Panc1 (cell line): ENCODE results near the gene BTG3. TPM values are rescaled to one million over a fixed set of nuclear protein-coding genes. Genes with fewer than 3 reads are reported as not detected.

Experiments
- ATAC-seq: fragments of 200-7000 bp; cut with Tn5 transposase; 2 replicates; pipeline ENCODE4 v1.9.1; 2020; ENCODE audit warnings: mild to moderate bottlenecking, moderate library complexity
- Bru-seq: library from RNA; stranded (reverse); fragments of 400-500 nt; gene quantifications from one replicate; lab custom pipeline; 2021; lab: Mats Ljungman, UMichigan
- BruChase-seq, 2 experiments: library from RNA; stranded (reverse); fragments of 400-500 nt; gene quantifications; one replicate each; lab custom pipeline; 2021; lab: Mats Ljungman, UMichigan
- BruUV-seq: library from RNA; stranded (reverse); fragments of 400-500 nt; replicated peaks from 2 replicates; lab custom pipeline; 2021; lab: Mats Ljungman, UMichigan
- CTCF ChIA-PET: fragments of 300-600 bp; sonication (Branson Sonifier 250); formaldehyde crosslinking; loops from one replicate; lab custom pipeline; 2022; ENCODE audit warnings: antibody characterized with exemption; lab: Charles Lee
- POLR2A ChIA-PET: fragments of 300-600 bp; sonication (Branson Sonifier 250); formaldehyde crosslinking; loops from one replicate; lab custom pipeline; 2022; ENCODE audit warnings: antibody characterized with exemption; lab: Charles Lee
- DNase-seq: peaks from one replicate; pipeline ENCODE4 v3.0.0-alpha.2; 2010; ENCODE audit warnings: low read depth, low spot score
- H3K27ac ChIP-seq: 2 replicates; pipeline ENCODE4 v1.5.1; 2011; ENCODE audit warnings: mild to moderate bottlenecking, low read length, inconsistent platforms
- H3K27me3 ChIP-seq: fragments of 200-500 bp; sonication (Bioruptor generic); 2 replicates; pipeline ENCODE4 v1.6.0; 2014; ENCODE audit warnings: low read length, inconsistent platforms; ENCODE audit not compliant: control insufficient read depth, insufficient read depth
- H3K36me3 ChIP-seq: fragments of 200-500 bp; sonication (Bioruptor generic); 2 replicates; pipeline ENCODE4 v1.5.1; 2014; ENCODE audit warnings: inconsistent platforms, mild to moderate bottlenecking, low read length, moderate library complexity; ENCODE audit not compliant: control insufficient read depth, insufficient read depth
- H3K4me1 ChIP-seq: 2 replicates; pipeline ENCODE4 v1.5.1; 2011; ENCODE audit warnings: inconsistent platforms, mild to moderate bottlenecking, low read length, moderate library complexity; ENCODE audit not compliant: control insufficient read depth, insufficient read depth
- H3K4me3 ChIP-seq, 2 experiments: 2 replicates each; pipeline ENCODE4 v1.5.1; 2011 to 2012; ENCODE audit warnings: low read depth in 2 of 2, low read length in 2 of 2, mild to moderate bottlenecking in 2 of 2, inconsistent platforms in 1 of 2, moderate library complexity in 1 of 2
- H3K9me3 ChIP-seq: fragments of 200-500 bp; sonication (Bioruptor generic); 2 replicates; pipeline ENCODE4 v1.5.1; 2014; ENCODE audit warnings: low read depth, mild to moderate bottlenecking, inconsistent platforms, low read length, moderate library complexity; ENCODE audit not compliant: control insufficient read depth, insufficient read depth
- CTCF ChIP-seq: fragments of 450-650 bp; IDR thresholded peaks from 2 replicates; pipeline ENCODE4 v1.5.1; 2017; ENCODE audit warnings: mild to moderate bottlenecking
- POLR2AphosphoS5 ChIP-seq: IDR thresholded peaks from 2 replicates; pipeline ENCODE4 v1.6.1; 2012; ENCODE audit warnings: mild to moderate bottlenecking, low read depth, low read length, moderate library complexity
- REST ChIP-seq, 2 experiments: IDR thresholded peaks; 2 replicates each; pipeline ENCODE4 v1.6.1; 2011 to 2012; ENCODE audit warnings: low read depth in 2 of 2, control low read depth in 1 of 2, low read length in 1 of 2, mild to moderate bottlenecking in 1 of 2, moderate library complexity in 1 of 2; ENCODE audit not compliant: insufficient read depth in 1 of 2
- SIN3A ChIP-seq: IDR thresholded peaks from 2 replicates; pipeline ENCODE4 v1.6.1; 2012; ENCODE audit warnings: low read depth, mild to moderate bottlenecking, low read length, moderate library complexity, borderline replicate concordance; ENCODE audit not compliant: insufficient read depth
- TCF7L2 ChIP-seq: IDR thresholded peaks from 2 replicates; pipeline ENCODE4 v1.6.1; 2011; ENCODE audit warnings: mild to moderate bottlenecking, low read depth, low read length, inconsistent platforms
- in situ Hi-C: cut with HindIII; loops from 2 replicates; pipeline ENCODE4 v1.10.0; 2016; ENCODE audit warnings: low sequenced_read_pairs, low pct_unique_long_range_greater_than_20kb
- intact Hi-C: fragments of 100-400 bp; cut with micrococcal nuclease; formaldehyde crosslinking; loops from one replicate; pipeline ENCODE4 v1.10.0; 2022; ENCODE audit not compliant: unreplicated experiment
- long read RNA-seq: library from polyadenylated mRNA; unstranded; transcript quantifications from one replicate; pipeline ENCODE4 v2.0.0, GENCODE V29; 2021; ENCODE audit not compliant: unreplicated experiment
- polyA plus RNA-seq: library from polyadenylated mRNA; unstranded; fragments of >200 nt; gene quantifications from one replicate; pipeline ENCODE4 v1.2.1, GENCODE V29; 2012; ENCODE audit warnings: missing spikeins; ENCODE audit not compliant: insufficient read length
- total RNA-seq: library from RNA; stranded (reverse); gene quantifications from one replicate; pipeline ENCODE4 v1.2.1, GENCODE V29; 2021; ENCODE audit not compliant: unreplicated experiment

Gene BTG3
- 20.1 TPM for total RNA-seq
- 10.0 TPM for polyA plus RNA-seq
- percentile 79 among the genes with signal in this experiment for Bru-seq, nascent RNA
- percentile 67 among the genes with signal in this experiment for BruChase-seq, experiment 1, labeled RNA remaining after a 2-hour chase
- percentile 72 among the genes with signal in this experiment for BruChase-seq, experiment 2, labeled RNA remaining after a 6-hour chase
- long read RNA-seq, transcript BTG3-202 (5 exons, 1,456 nt) = major isoform, 24 of 34 reads
- long read RNA-seq, partial matches to known transcripts = 1 of 34 reads
- long read RNA-seq, other reads (novel, unspliced or antisense) = 6 of 34 reads

GRCh38 chr21:17612565-17613241 is at the start of gene BTG3:
BTG3 (minus strand) TSS chr21:17612901; CDS start chr21:17609144, 3,757 bp downstream.
- CTCF ChIA-PET = no interaction called here

GRCh38 chr21:17660862-17661261 is 48.2 kb upstream of the BTG3 start:
- DNase-seq = no peak
- CTCF ChIA-PET = no interaction called here
- in situ Hi-C loops = no loop called here
- no peaks in the 10 kb centered on the region for H3K36me3 ChIP-seq
- no peak for TF ChIP-seq SIN3A
- TF ChIP-seq POLR2AphosphoS5 = no peak
- TF ChIP-seq REST (IDR thresholded peaks at IDR 0.05; ENCODE audit: insufficient read depth in 1 of 2, low read depth in 2 of 2, low read length in 1 of 2) = no peak
- no peak for TF ChIP-seq TCF7L2
- no peak for TF ChIP-seq CTCF
- no peaks in the 10 kb centered on the region for H3K4me1 ChIP-seq
- POLR2A ChIA-PET = no interaction called here
- no peak overlapping the region for H3K4me3 ChIP-seq
- no peaks in the 10 kb centered on the region; the same call in 1 of the 2 replicates for H3K27me3 ChIP-seq
- H3K27ac ChIP-seq = no peak overlapping the region
- intact Hi-C loops = no loop called here
- no TSS peak for BruUV-seq
- no peaks in the 10 kb centered on the region for H3K9me3 ChIP-seq
- ATAC-seq = no peak

More at GRCh38 chr21:17612565-17613241, at the start of gene BTG3:
- TF ChIP-seq REST (IDR thresholded peaks at IDR 0.05; ENCODE audit: insufficient read depth in 1 of 2, low read depth in 2 of 2, low read length in 1 of 2) = no peak
- 0 out of 2 replicates have a peak, but pooled peaks have one; percentile 11 for TF ChIP-seq SIN3A
- ATAC-seq = peak; percentile 92
- BruUV-seq = no TSS peak
- DNase-seq = no peak
- Histone ChIP-seq H3K4me1 (no peaks in the 10 kb centered on the region; the same call in 1 of the 2 replicates), H3K36me3 (no peaks in the 10 kb centered on the region), H3K9me3 (no peaks in the 10 kb centered on the region), H3K27ac (peak within 1 kb of the TSS; percentile 79), H3K4me3 (peak within 1 kb of the TSS; percentile 79 to 90), H3K27me3 (no peaks in the 10 kb centered on the region)
- POLR2A ChIA-PET = no interaction called here
- intact Hi-C loops (no loop called here), in situ Hi-C loops (no loop called here)
